Stomach smooth muscle (tissue), 2 donors: Measurements from ENCODE around the gene SLCO2A1.

ENCODE experiments used
- H3K27ac ChIP-seq: one replicate; pipeline ENCODE4 v1.7.0; 2013; ENCODE audit warnings: mild to moderate bottlenecking, low read length, inconsistent platforms
- H3K27me3 ChIP-seq, 2 donors: one replicate each; pipeline ENCODE4 v1.7.0; 2013; ENCODE audit warnings: low read length in 2 of 2; ENCODE audit not compliant: insufficient read depth in 2 of 2, control insufficient read depth in 1 of 2
- H3K36me3 ChIP-seq, 2 donors: one replicate each; pipeline ENCODE4 v1.7.0; 2013; ENCODE audit warnings: low read length in 2 of 2; ENCODE audit not compliant: control insufficient read depth in 2 of 2, insufficient read depth in 2 of 2
- H3K4me1 ChIP-seq: one replicate; pipeline ENCODE4 v1.7.0; 2013; ENCODE audit warnings: low read length; ENCODE audit not compliant: control insufficient read depth, insufficient read depth
- H3K4me3 ChIP-seq, 2 donors: one replicate each; pipeline ENCODE4 v1.7.0; 2013; ENCODE audit warnings: low read length in 2 of 2
- H3K9ac ChIP-seq, 2 donors: one replicate each; pipeline ENCODE4 v1.7.0; 2013; ENCODE audit warnings: low read length in 2 of 2, mild to moderate bottlenecking in 1 of 2
- H3K9me3 ChIP-seq, 2 donors: one replicate each; pipeline ENCODE4 v1.7.0; 2013; ENCODE audit warnings: low read length in 2 of 2; ENCODE audit not compliant: control insufficient read depth in 2 of 2
- donor health status: healthy.
- donor health status: Pancreatic carcinoma.

Gene SLCO2A1

GRCh38 chr3:133921592-133921991 lies 108.1 kb downstream of the SLCO2A1 start:
- Histone ChIP-seq H3K36me3 (no peaks in the 10 kb centered on the region), H3K9ac (no peak overlapping the region), H3K9me3 (no peaks in the 10 kb centered on the region), H3K4me3 (no peak overlapping the region), H3K27ac (no peak overlapping the region), H3K4me1 (no peaks in the 10 kb centered on the region), H3K27me3 (no peaks in the 10 kb centered on the region)

- Histone ChIP-seq H3K27ac (no peak overlapping the region), H3K4me3 (no peak overlapping the region), H3K9me3 (no peaks in the 10 kb centered on the region), H3K27me3 (peaks cover 0 to 6% of the 10 kb centered on the region in 2 donors), H3K4me1 (no peaks in the 10 kb centered on the region), H3K9ac (no peak overlapping the region), H3K36me3 (no peaks in the 10 kb centered on the region)
Observed at GRCh38 chr3:133917144-133917543, 112.6 kb downstream of the SLCO2A1 start.

GRCh38 chr3:133915685-133916658 lies 113.8 kb downstream of the SLCO2A1 start:
- no peak overlapping the region for H3K9ac ChIP-seq
- H3K27ac ChIP-seq: no peak overlapping the region
- no peaks in the 10 kb centered on the region for H3K36me3 ChIP-seq
- H3K4me3 ChIP-seq: no peak overlapping the region
- peaks cover 0 to 8% of the 10 kb centered on the region in 2 donors for H3K27me3 ChIP-seq
- no peaks in the 10 kb centered on the region for H3K9me3 ChIP-seq
- no peaks in the 10 kb centered on the region for H3K4me1 ChIP-seq

- Histone ChIP-seq H3K9ac (no peak overlapping the region), H3K36me3 (no peaks in the 10 kb centered on the region), H3K9me3 (no peaks in the 10 kb centered on the region), H3K4me1 (no peaks in the 10 kb centered on the region), H3K4me3 (no peak overlapping the region), H3K27ac (no peak overlapping the region), H3K27me3 (peaks cover 0 to 8% of the 10 kb centered on the region in 2 donors)
Observed at GRCh38 chr3:133914839-133915600, 114.7 kb downstream of the SLCO2A1 start.

- Histone ChIP-seq H3K9me3 (no peaks in the 10 kb centered on the region), H3K4me3 (no peak overlapping the region), H3K4me1 (no peaks in the 10 kb centered on the region), H3K27ac (no peak overlapping the region), H3K36me3 (no peaks in the 10 kb centered on the region), H3K27me3 (peaks cover 0 to 5% of the 10 kb centered on the region in 2 donors), H3K9ac (no peak overlapping the region)
Observed at GRCh38 chr3:133910422-133910821, 119.3 kb downstream of the SLCO2A1 start.

GRCh38 chr3:133905376-133905775 lies 124.3 kb downstream of the SLCO2A1 start:
- Histone ChIP-seq H3K27me3 (no peaks in the 10 kb centered on the region), H3K4me3 (no peak overlapping the region), H3K9ac (no peak overlapping the region), H3K9me3 (no peaks in the 10 kb centered on the region), H3K36me3 (no peaks in the 10 kb centered on the region), H3K27ac (no peak overlapping the region), H3K4me1 (no peaks in the 10 kb centered on the region)

- no peaks in the 10 kb centered on the region for H3K36me3 ChIP-seq
- no peaks in the 10 kb centered on the region for H3K27me3 ChIP-seq
- H3K4me3 ChIP-seq: no peak overlapping the region
- no peak overlapping the region for H3K27ac ChIP-seq
- H3K9me3 ChIP-seq: no peaks in the 10 kb centered on the region
- H3K9ac ChIP-seq: no peak overlapping the region
- H3K4me1 ChIP-seq: no peaks in the 10 kb centered on the region
Observed at GRCh38 chr3:133901847-133902246, 127.9 kb downstream of the SLCO2A1 start.

- peaks cover 3% of the 10 kb centered on the region for H3K4me1 ChIP-seq
- H3K36me3 ChIP-seq: no peaks in the 10 kb centered on the region
- no peak overlapping the region for H3K4me3 ChIP-seq
Observed at GRCh38 chr3:133901083-133901482, 128.6 kb downstream of the SLCO2A1 start.

GRCh38 chr3:133899311-133899710 lies 130.4 kb downstream of the SLCO2A1 start:
- Histone ChIP-seq H3K4me1 (peaks cover 10% of the 10 kb centered on the region), H3K9ac (no peak overlapping the region), H3K36me3 (no peaks in the 10 kb centered on the region), H3K4me3 (no peak overlapping the region), H3K27me3 (no peaks in the 10 kb centered on the region), H3K27ac (no peak overlapping the region), H3K9me3 (no peaks in the 10 kb centered on the region)

More at GRCh38 chr3:133901083-133901482, 128.6 kb downstream of the SLCO2A1 start:
- Histone ChIP-seq H3K9me3 (no peaks in the 10 kb centered on the region), H3K27me3 (no peaks in the 10 kb centered on the region), H3K9ac (no peak overlapping the region), H3K27ac (no peak overlapping the region)

GRCh38 chr3:133897547-133897946 lies 132.2 kb downstream of the SLCO2A1 start:
- no peak overlapping the region for H3K4me3 ChIP-seq
- H3K36me3 ChIP-seq: no peaks in the 10 kb centered on the region
- H3K27ac ChIP-seq: no peak overlapping the region
- H3K4me1 ChIP-seq: peaks cover 13% of the 10 kb centered on the region
- no peaks in the 10 kb centered on the region for H3K9me3 ChIP-seq
- H3K27me3 ChIP-seq: no peaks in the 10 kb centered on the region
- no peak overlapping the region for H3K9ac ChIP-seq
